HL-60/S4 (cell line): ENCODE data around the gene SSC5D.

ENCODE experiments used
- in situ Hi-C: fragments of 300-500 bp; cut with MboI; formaldehyde crosslinking; loops from 2 replicates; pipeline ENCODE4 v1.14.3; 2022; ENCODE audit warnings: low sequenced_read_pairs

The SSC5D gene

GRCh38 chr19:55552620-55553019 lies 64.4 kb downstream of the SSC5D start:
- in situ Hi-C loops: no loop called here

- in situ Hi-C loops: no loop called here
These were observed 65.3 kb downstream of the SSC5D start for GRCh38 chr19:55553217-55554182.

GRCh38 chr19:55554302-55554701 lies 66.1 kb downstream of the SSC5D start:
- in situ Hi-C loops: no loop called here

GRCh38 chr19:55554741-55555152 lies 66.5 kb downstream of the SSC5D start:
- in situ Hi-C loops: no loop called here

- in situ Hi-C loops: no loop called here
These were observed 71.4 kb downstream of the SSC5D start for GRCh38 chr19:55559684-55560083.

- in situ Hi-C loops: no loop called here
These were observed 75.0 kb downstream of the SSC5D start for GRCh38 chr19:55563261-55563690.

- in situ Hi-C loops: no loop called here
These were observed 78.6 kb downstream of the SSC5D start for GRCh38 chr19:55566823-55567222.

GRCh38 chr19:55567708-55568328 lies 79.6 kb downstream of the SSC5D start:
- in situ Hi-C loops: no loop called here
